ENCODE data around the gene MACROD2.

MACROD2 gene

DNA sequence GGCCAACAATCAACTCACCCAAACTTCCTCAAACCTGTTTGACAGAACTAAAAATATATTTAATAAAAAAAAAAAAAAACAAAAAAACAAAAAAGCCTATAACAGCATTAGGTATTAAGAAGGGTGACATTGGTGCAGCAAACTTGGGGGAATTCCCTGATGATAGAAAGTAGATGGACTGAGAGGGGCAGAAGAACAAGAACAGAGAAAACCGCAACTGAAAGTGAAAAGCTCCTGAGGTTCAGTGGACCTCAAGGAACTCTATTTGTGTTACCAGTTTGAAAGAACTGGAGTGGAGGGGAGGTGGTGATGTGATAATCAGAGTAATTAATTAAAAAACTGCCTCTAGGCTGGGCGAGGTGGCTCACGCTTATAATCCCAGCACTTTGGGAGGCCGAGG is 53.8 kb downstream of the MACROD2 start:
- no peak overlapping the region for H3K4me2 ChIP-seq (ENCODE audit: low read length)
- no peak overlapping the region for H3K27ac ChIP-seq
- H2AFZ ChIP-seq, result no peak overlapping the region
- H3K36me3 ChIP-seq (ENCODE audit: control insufficient read depth, insufficient read depth, low read length), result no peaks in the 10 kb centered on the region
- no peaks in the 10 kb centered on the region for H3K4me1 ChIP-seq
- H3K9me3 ChIP-seq (ENCODE audit: control insufficient read depth, low read length), result no peaks in the 10 kb centered on the region
- no peak overlapping the region for H3K4me3 ChIP-seq (ENCODE audit: low read depth, low read length)
- no peaks in the 10 kb centered on the region for H3K27me3 ChIP-seq (ENCODE audit: control insufficient read depth, insufficient read depth, low read length)
- TF ChIP-seq, protein P1, sequence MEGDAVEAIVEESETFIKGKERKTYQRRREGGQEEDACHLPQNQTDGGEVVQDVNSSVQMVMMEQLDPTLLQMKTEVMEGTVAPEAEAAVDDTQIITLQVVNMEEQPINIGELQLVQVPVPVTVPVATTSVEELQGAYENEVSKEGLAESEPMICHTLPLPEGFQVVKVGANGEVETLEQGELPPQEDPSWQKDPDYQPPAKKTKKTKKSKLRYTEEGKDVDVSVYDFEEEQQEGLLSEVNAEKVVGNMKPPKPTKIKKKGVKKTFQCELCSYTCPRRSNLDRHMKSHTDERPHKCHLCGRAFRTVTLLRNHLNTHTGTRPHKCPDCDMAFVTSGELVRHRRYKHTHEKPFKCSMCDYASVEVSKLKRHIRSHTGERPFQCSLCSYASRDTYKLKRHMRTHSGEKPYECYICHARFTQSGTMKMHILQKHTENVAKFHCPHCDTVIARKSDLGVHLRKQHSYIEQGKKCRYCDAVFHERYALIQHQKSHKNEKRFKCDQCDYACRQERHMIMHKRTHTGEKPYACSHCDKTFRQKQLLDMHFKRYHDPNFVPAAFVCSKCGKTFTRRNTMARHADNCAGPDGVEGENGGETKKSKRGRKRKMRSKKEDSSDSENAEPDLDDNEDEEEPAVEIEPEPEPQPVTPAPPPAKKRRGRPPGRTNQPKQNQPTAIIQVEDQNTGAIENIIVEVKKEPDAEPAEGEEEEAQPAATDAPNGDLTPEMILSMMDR (IDR thresholded peaks at IDR 0.05), result no peak
- H3K79me2 ChIP-seq, result no peaks in the 10 kb centered on the region
- no peak overlapping the region for H3K9ac ChIP-seq

DNA sequence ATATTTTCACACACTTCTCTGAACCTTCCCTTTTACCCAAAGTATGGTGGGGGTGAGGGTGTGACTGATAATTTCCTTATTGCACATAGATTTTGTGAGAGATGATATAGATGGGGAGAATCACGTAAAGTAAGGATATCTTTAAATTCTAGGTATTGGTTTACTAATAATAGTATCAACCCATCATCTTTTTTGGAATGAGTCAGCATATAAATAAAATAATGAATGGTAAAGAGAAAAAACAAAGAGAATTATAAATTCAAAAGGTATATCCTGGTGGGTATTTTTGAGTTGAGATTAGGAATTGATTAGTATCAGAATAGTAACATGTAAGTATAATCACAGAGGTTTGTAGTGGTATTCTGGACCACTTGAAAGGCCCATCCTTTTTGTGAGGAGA is 56.1 kb downstream of the MACROD2 start:
- no peak overlapping the region for H2AFZ ChIP-seq
- no peaks in the 10 kb centered on the region for H3K79me2 ChIP-seq
- H3K36me3 ChIP-seq (ENCODE audit: control insufficient read depth, insufficient read depth, low read length), result no peaks in the 10 kb centered on the region
- H3K4me2 ChIP-seq (ENCODE audit: low read length), result no peak overlapping the region
- H3K27ac ChIP-seq, result no peak overlapping the region
- H3K9me3 ChIP-seq (ENCODE audit: control insufficient read depth, low read length), result no peaks in the 10 kb centered on the region
- no peaks in the 10 kb centered on the region for H3K27me3 ChIP-seq (ENCODE audit: control insufficient read depth, insufficient read depth, low read length)
- no peaks in the 10 kb centered on the region for H3K4me1 ChIP-seq
- H3K4me3 ChIP-seq (ENCODE audit: low read depth, low read length), result no peak overlapping the region
- TF ChIP-seq, protein P1 (IDR thresholded peaks at IDR 0.05), result no peak
- H3K9ac ChIP-seq, result no peak overlapping the region

DNA sequence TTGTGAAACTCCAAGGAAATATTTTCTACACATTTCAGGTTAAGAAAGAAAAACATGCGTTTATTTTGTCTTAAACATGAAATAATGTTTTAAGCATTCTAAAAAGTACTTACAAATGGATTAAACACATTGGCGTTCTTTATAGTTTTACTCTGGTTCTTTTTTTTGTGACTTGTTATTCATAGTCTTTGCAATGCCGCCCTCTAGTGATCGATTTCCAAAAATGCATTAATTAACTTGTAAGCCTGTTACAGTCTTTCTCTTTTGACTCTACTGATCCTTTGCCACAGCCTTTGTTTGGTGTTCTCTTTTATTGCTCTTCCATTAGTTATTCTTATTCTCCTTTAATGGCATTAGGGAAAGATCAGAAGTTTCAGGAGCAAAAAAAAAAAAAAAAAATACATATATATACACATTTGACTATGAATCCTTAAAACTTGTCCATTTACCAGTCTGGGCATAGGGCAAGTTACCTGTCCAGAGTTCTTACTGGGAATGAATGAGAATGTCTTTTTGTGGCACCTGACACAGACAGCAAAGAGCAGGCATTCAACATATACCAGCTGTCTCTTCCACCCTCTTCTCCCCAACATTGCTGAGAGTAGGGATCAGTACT is 59.9 kb downstream of the MACROD2 start:
- Histone ChIP-seq H3K27me3 (ENCODE audit: control insufficient read depth, insufficient read depth, low read length) (no peaks in the 10 kb centered on the region), H3K4me3 (ENCODE audit: low read depth, low read length) (no peak overlapping the region), H3K9ac (no peak overlapping the region), H3K9me3 (ENCODE audit: control insufficient read depth, low read length) (no peaks in the 10 kb centered on the region), H3K79me2 (no peaks in the 10 kb centered on the region), H3K4me2 (ENCODE audit: low read length) (no peak overlapping the region), H3K4me1 (no peaks in the 10 kb centered on the region), H3K36me3 (ENCODE audit: control insufficient read depth, insufficient read depth, low read length) (no peaks in the 10 kb centered on the region), H2AFZ (no peak overlapping the region), H3K27ac (no peak overlapping the region)
- TF ChIP-seq, protein P1 (IDR thresholded peaks at IDR 0.05), result peak; percentile 66

DNA sequence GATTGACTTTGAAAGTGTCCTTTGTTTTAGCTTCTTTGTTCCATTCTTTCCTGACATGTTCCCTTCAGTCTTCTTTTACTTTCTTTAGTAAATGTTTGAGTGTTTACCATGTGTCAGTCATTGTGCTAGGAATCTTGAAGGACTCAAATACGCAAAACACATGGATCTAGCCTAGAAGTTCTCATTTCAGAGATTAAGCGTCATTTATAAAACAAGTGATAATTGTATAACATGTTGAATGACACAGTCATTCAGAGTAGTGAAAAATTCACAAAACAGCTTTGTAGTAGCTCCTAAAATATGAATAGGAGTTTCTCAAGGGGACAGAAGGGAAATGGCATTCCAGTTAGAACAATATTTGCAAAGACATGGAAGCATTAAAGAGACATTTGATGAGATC is 66.9 kb downstream of the MACROD2 start:
- TF ChIP-seq, protein P1 (IDR thresholded peaks at IDR 0.05), result no peak
- no peaks in the 10 kb centered on the region for H3K36me3 ChIP-seq (ENCODE audit: control insufficient read depth, insufficient read depth, low read length)
- H3K27ac ChIP-seq, result no peak overlapping the region
- no peaks in the 10 kb centered on the region for H3K27me3 ChIP-seq (ENCODE audit: control insufficient read depth, insufficient read depth, low read length)
- no peak overlapping the region for H3K4me2 ChIP-seq (ENCODE audit: low read length)
- no peaks in the 10 kb centered on the region for H3K79me2 ChIP-seq
- H2AFZ ChIP-seq, result no peak overlapping the region
- H3K9me3 ChIP-seq (ENCODE audit: control insufficient read depth, low read length), result no peaks in the 10 kb centered on the region
- H3K9ac ChIP-seq, result no peak overlapping the region
- H3K4me3 ChIP-seq (ENCODE audit: low read depth, low read length), result no peak overlapping the region
- H3K4me1 ChIP-seq, result no peaks in the 10 kb centered on the region

DNA sequence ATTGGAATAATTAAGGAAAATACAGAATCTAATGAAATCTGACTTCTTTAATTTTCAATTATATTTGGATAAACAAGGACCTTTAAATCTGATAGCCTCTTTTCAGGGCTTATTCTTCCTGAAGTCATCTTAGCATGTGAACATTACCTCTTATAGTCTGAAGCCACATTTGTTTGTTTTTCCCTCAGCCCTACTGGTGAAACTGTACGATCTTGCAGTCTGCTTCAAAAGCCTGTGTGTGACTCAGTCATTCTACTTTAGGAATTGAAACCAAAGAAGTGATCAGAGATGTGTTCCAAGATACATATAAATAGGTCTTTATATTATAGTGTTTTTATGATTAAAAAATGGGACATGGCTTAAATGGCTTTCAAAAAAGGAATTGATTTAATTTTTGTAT is 67.5 kb downstream of the MACROD2 start:
- Histone ChIP-seq H3K4me3 (ENCODE audit: low read depth, low read length) (no peak overlapping the region), H3K4me1 (no peaks in the 10 kb centered on the region), H3K79me2 (no peaks in the 10 kb centered on the region), H3K36me3 (ENCODE audit: control insufficient read depth, insufficient read depth, low read length) (no peaks in the 10 kb centered on the region), H3K4me2 (ENCODE audit: low read length) (no peak overlapping the region), H3K9me3 (ENCODE audit: control insufficient read depth, low read length) (no peaks in the 10 kb centered on the region), H3K27me3 (ENCODE audit: control insufficient read depth, insufficient read depth, low read length) (no peaks in the 10 kb centered on the region), H3K9ac (no peak overlapping the region), H2AFZ (no peak overlapping the region), H3K27ac (no peak overlapping the region)
- TF ChIP-seq, protein P1 (IDR thresholded peaks at IDR 0.05), result no peak

Data from parathyroid adenoma (tissue), 2 donors.